HEK293T (cell line): ENCODE results near the gene CHCHD10.

Source experiments
- CTCF ChIA-PET: fragments of 350-600 bp; formaldehyde crosslinking; extraction: SDS; loops from one replicate; lab custom pipeline; 2021; ENCODE audit warnings: antibody characterized with exemption, inconsistent platforms; lab: Yijun Ruan, JAX
- POLR2A ChIA-PET: fragments of 350-600 bp; formaldehyde crosslinking; extraction: SDS; loops from one replicate; lab custom pipeline; 2020; ENCODE audit warnings: antibody characterized with exemption, inconsistent platforms; lab: Yijun Ruan, JAX
- DNase-seq: peaks from one replicate; pipeline ENCODE4 v3.0.0; 2012; ENCODE audit warnings: mixed read lengths; ENCODE audit errors: extremely low spot score
- ARNT ChIP-seq: fragments of 450-650 bp; IDR thresholded peaks from 2 replicates; pipeline ENCODE4 v1.6.1; 2017; ENCODE audit warnings: mild to moderate bottlenecking
- BHLHE40 ChIP-seq: fragments of 450-650 bp; IDR thresholded peaks from 2 replicates; pipeline ENCODE4 v1.6.1; 2016; ENCODE audit warnings: mild to moderate bottlenecking, moderate library complexity, borderline replicate concordance
- CTBP1 ChIP-seq: fragments of 450-650 bp; IDR thresholded peaks from 2 replicates; pipeline ENCODE4 v1.6.1; 2016; ENCODE audit warnings: borderline replicate concordance
- ELF4 ChIP-seq: fragments of 450-650 bp; IDR thresholded peaks from 2 replicates; pipeline ENCODE4 v1.6.1; 2017; ENCODE audit warnings: antibody characterized with exemption
- FOXA1 ChIP-seq: fragments of 450-650 bp; IDR thresholded peaks from 2 replicates; pipeline ENCODE4 v1.6.1; 2016; ENCODE audit warnings: mild to moderate bottlenecking
- FOXK2 ChIP-seq: fragments of 450-650 bp; IDR thresholded peaks from 2 replicates; pipeline ENCODE4 v1.6.1; 2016; ENCODE audit warnings: mild to moderate bottlenecking
- FOXM1 ChIP-seq: fragments of 450-650 bp; IDR thresholded peaks from 2 replicates; pipeline ENCODE4 v1.6.1; 2017; ENCODE audit warnings: mild to moderate bottlenecking, borderline replicate concordance
- HDGF ChIP-seq: fragments of 450-650 bp; IDR thresholded peaks from 2 replicates; pipeline ENCODE4 v1.6.1; 2017; ENCODE audit warnings: antibody characterized with exemption, borderline replicate concordance
- L3MBTL2 ChIP-seq: fragments of 450-650 bp; conservative IDR thresholded peaks from 2 replicates; pipeline ENCODE4 v1.6.1; 2016; ENCODE audit warnings: mild to moderate bottlenecking
- LEF1 ChIP-seq: fragments of 450-650 bp; IDR thresholded peaks from 2 replicates; pipeline ENCODE4 v1.6.1; 2017; ENCODE audit warnings: mild to moderate bottlenecking, borderline replicate concordance
- NFRKB ChIP-seq: fragments of 450-650 bp; IDR thresholded peaks from 2 replicates; pipeline ENCODE4 v1.6.1; 2016; ENCODE audit warnings: mild to moderate bottlenecking, moderate library complexity
- PKNOX1 ChIP-seq: fragments of 450-650 bp; IDR thresholded peaks from 2 replicates; pipeline ENCODE4 v1.6.1; 2016
- SP1 ChIP-seq: fragments of 450-650 bp; IDR thresholded peaks from 2 replicates; pipeline ENCODE4 v1.6.1; 2017
- SUZ12 ChIP-seq: fragments of 450-650 bp; IDR thresholded peaks from 2 replicates; pipeline ENCODE4 v1.6.1; 2016; ENCODE audit warnings: mild to moderate bottlenecking
- TARDBP ChIP-seq: fragments of 450-650 bp; IDR thresholded peaks from 2 replicates; pipeline ENCODE4 v1.6.1; 2016
- ZNF384 ChIP-seq: fragments of 450-650 bp; IDR thresholded peaks from 2 replicates; pipeline ENCODE4 v1.6.1; 2016

Gene CHCHD10

GRCh38 chr22:23812378-23812777 is 44.6 kb upstream of the CHCHD10 start:
- ChIA-PET POLR2A (no interaction called here), CTCF (interaction anchor here (0.6 to 0.7 kb wide), 2 partner anchors 11 to 810 kb away, joined by 8 to 10 read pairs; no protein-coding TSS in a partner anchor)
- DNase-seq: no peak
- TF ChIP-seq HDGF: no peak
- no peak for TF ChIP-seq FOXA1
- TF ChIP-seq SUZ12: no peak
- TF ChIP-seq ARNT: no peak

GRCh38 chr22:23806837-23807236 is 39.1 kb upstream of the CHCHD10 start:
- DNase-seq: no peak
- ChIA-PET POLR2A (no interaction called here), CTCF (no interaction called here)
- TF ChIP-seq FOXM1: no peak
- no peak for TF ChIP-seq ARNT
- no peak for TF ChIP-seq CTBP1
- TF ChIP-seq HDGF: no peak
- TF ChIP-seq ELF4: no peak
- no peak for TF ChIP-seq FOXK2
- no peak for TF ChIP-seq SP1
- no peak for TF ChIP-seq BHLHE40
- no peak for TF ChIP-seq SUZ12
- no peak for TF ChIP-seq PKNOX1
- no peak for TF ChIP-seq TARDBP
- no peak for TF ChIP-seq L3MBTL2
- no peak for TF ChIP-seq ZNF384
- no peak for TF ChIP-seq FOXA1
- no peak for TF ChIP-seq LEF1
- no peak for TF ChIP-seq NFRKB

GRCh38 chr22:23804781-23805291 is 37.1 kb upstream of the CHCHD10 start:
- no peak for DNase-seq
- POLR2A ChIA-PET: no interaction called here
- CTCF ChIA-PET: no interaction called here
- TF ChIP-seq NFRKB (no peak), SUZ12 (no peak), FOXK2 (no peak), HDGF (no peak)

- TF ChIP-seq FOXK2 (no peak), FOXA1 (no peak), HDGF (no peak), ZNF384 (no peak), PKNOX1 (no peak), LEF1 (no peak), L3MBTL2 (no peak)
- DNase-seq: no peak
- ChIA-PET POLR2A (interaction anchor here (1.2 kb wide), 1 partner anchor 11 kb away, joined by 3 read pairs; no protein-coding TSS in a partner anchor), CTCF (interaction anchor here (0.6 kb wide), 1 partner anchor 372 kb away, joined by 3 read pairs; no protein-coding TSS in a partner anchor)
Measured at GRCh38 chr22:23803001-23803819, 35.4 kb upstream of the CHCHD10 start.

GRCh38 chr22:23801886-23802377 is 34.2 kb upstream of the CHCHD10 start:
- ChIA-PET CTCF (no interaction called here), POLR2A (no interaction called here)
- no peak for TF ChIP-seq SP1
- no peak for TF ChIP-seq L3MBTL2
- no peak for TF ChIP-seq LEF1
- TF ChIP-seq FOXM1: no peak
- no peak for TF ChIP-seq HDGF
- TF ChIP-seq FOXK2: no peak
- no peak for TF ChIP-seq TARDBP
- TF ChIP-seq PKNOX1: no peak
- no peak for TF ChIP-seq BHLHE40
- TF ChIP-seq FOXA1: no peak
- no peak for TF ChIP-seq ARNT
- TF ChIP-seq SUZ12: no peak
- no peak for TF ChIP-seq NFRKB
- no peak for TF ChIP-seq CTBP1
- TF ChIP-seq ELF4: no peak
- TF ChIP-seq ZNF384: no peak
- no peak for DNase-seq

GRCh38 chr22:23801238-23801821 is 33.6 kb upstream of the CHCHD10 start:
- ChIA-PET POLR2A (no interaction called here), CTCF (interaction anchor here (0.5 kb wide), 1 partner anchor 11 kb away, joined by 8 read pairs; no protein-coding TSS in a partner anchor)
- no peak for DNase-seq
- TF ChIP-seq TARDBP: no peak
- no peak for TF ChIP-seq LEF1
- no peak for TF ChIP-seq CTBP1
- no peak for TF ChIP-seq ZNF384
